Esophagus muscularis mucosa (tissue), 3 donors: ENCODE data around the gene DHDDS.

Experiments used
- POLR2AphosphoS5 ChIP-seq, 2 donors: sonication (generic); formaldehyde crosslinking; IDR thresholded peaks; one replicate each; pipeline ENCODE4 v1.6.1; 2017; ENCODE audit warnings: antibody characterized with exemption in 2 of 2
- TF ChIP-seq, protein P1 (sequence below), 3 experiments: fragments of 200-600 bp in 2 of 3; fragments of 450-650 bp in 1 of 3; sonication (generic) in 2 of 3; IDR thresholded peaks; one replicate each; pipeline ENCODE4 v1.5.1; 2017 to 2019; ENCODE audit warnings: antibody characterized with exemption in 3 of 3, mild to moderate bottlenecking in 2 of 3, moderate library complexity in 1 of 3

GRCh38 chr1:26417111-26417759, 14.9 kb upstream of the DHDDS start:
- TF ChIP-seq, protein P1, sequence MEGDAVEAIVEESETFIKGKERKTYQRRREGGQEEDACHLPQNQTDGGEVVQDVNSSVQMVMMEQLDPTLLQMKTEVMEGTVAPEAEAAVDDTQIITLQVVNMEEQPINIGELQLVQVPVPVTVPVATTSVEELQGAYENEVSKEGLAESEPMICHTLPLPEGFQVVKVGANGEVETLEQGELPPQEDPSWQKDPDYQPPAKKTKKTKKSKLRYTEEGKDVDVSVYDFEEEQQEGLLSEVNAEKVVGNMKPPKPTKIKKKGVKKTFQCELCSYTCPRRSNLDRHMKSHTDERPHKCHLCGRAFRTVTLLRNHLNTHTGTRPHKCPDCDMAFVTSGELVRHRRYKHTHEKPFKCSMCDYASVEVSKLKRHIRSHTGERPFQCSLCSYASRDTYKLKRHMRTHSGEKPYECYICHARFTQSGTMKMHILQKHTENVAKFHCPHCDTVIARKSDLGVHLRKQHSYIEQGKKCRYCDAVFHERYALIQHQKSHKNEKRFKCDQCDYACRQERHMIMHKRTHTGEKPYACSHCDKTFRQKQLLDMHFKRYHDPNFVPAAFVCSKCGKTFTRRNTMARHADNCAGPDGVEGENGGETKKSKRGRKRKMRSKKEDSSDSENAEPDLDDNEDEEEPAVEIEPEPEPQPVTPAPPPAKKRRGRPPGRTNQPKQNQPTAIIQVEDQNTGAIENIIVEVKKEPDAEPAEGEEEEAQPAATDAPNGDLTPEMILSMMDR (IDR thresholded peaks at IDR 0.05) = peak; percentile 46 to 80 (median 68)
- no peak for TF ChIP-seq POLR2AphosphoS5 (IDR thresholded peaks at IDR 0.05)
